GM18858 (cell line): ENCODE data around the gene PNPLA5.
"Not testable (repeated sequence)": the region's sequence is repeated elsewhere in the genome, so short reads cannot be mapped to it uniquely, and the experiment has no call there.

Experiments
- ATAC-seq: cut with Tn5 transposase; IDR thresholded peaks from one replicate; pipeline ENCODE4 v1.9.1; 2021; ENCODE audit not compliant: unreplicated experiment

PNPLA5 gene

DNA sequence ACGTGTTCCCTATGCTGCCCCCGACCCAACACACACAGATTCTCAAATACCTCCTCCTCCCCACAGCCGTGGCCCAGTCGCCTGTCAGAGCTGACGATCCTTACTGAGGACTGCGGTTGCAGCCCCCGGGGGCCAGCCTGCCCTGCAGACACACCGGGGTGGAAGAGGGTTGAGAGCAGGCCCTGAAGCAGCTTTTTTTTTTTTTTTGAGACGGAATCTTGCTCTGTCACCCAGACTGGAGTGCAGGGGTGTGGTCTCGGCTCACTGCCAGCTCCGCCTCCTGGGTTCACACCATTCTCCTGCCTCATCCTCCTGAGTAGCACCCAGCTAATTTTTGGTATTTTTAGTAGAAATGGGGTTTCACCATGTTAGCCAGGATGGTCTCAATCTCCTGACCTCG is 11.2 kb upstream of the PNPLA5 start:
- not testable (repeated sequence) for ATAC-seq

DNA sequence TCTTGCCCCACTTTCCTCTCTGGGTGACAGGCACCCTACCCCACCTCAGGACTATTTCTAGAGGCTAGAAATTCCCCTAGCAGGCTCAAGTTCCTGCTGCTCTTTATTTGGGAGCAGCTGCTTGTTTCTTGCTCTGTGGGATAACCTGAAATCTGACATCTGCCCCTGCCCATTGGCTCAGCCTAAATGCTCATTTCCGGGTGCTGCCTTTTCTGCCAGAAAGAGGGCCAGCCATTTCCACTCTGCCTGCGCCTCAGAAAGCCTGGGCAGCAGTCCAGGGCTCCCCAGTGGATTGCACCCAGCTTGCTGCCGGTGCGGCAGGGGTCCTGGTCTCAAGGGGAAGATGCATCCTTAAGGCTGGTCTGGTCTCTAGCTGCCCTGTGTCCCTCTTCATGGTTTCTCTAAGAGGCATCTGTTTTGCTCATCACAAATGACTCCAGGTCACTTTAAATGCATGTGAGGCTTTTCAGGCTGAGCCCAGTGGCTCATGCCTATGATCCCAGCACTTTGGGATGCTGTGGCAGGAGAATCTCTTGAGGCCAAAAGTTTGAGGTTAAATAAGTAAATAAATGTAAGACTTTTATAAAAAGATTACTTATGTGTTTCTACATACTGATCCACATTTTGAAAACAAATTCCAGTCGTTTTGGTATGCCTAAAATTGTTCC is 10.3 kb upstream of the PNPLA5 start:
- no peak for ATAC-seq

DNA sequence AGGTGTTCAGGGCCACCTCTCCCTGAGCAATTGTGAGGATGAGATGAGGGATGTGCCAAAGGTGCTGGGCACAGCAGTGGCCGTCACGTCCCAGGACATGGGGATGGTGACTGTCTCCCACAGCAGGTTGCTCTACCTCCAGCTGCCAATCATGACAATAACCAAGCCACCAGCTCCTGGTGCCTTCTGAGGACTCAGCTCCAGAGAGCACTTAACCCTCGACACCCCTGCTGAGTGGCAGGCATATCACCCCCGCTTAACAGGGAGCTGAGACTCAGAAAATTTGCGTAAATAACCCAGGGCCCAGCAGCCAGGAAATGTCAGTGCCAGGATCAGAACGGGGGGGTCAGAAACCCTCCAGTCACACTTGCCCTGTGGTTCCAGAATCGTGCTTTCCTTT is 8.4 kb upstream of the PNPLA5 start:
- ATAC-seq = no peak

DNA sequence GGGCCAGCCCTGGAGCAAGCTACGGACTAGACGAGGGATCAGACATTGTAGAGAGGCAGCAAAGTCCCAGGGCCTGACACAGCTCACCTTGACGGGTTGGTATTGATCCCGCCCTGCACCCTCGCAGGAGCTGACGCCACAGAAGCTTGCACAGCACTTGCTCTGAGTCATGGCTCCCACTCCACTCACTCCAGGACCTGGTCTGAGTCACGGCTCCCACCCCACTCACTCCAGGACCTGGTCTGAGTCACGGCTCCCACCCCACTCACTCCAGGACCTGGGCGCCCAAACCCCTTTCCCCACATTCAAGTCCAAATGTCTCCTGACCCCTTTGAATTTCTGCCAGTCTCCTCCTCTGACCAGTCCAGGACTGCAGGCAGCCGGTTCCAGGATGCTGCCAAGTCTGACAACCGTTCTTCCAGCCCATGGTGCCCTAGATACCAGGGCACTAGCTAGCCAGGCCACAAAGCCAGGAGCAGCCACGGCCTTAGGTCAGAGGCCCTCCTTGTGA is 6.0 kb upstream of the PNPLA5 start:
- no peak for ATAC-seq

DNA sequence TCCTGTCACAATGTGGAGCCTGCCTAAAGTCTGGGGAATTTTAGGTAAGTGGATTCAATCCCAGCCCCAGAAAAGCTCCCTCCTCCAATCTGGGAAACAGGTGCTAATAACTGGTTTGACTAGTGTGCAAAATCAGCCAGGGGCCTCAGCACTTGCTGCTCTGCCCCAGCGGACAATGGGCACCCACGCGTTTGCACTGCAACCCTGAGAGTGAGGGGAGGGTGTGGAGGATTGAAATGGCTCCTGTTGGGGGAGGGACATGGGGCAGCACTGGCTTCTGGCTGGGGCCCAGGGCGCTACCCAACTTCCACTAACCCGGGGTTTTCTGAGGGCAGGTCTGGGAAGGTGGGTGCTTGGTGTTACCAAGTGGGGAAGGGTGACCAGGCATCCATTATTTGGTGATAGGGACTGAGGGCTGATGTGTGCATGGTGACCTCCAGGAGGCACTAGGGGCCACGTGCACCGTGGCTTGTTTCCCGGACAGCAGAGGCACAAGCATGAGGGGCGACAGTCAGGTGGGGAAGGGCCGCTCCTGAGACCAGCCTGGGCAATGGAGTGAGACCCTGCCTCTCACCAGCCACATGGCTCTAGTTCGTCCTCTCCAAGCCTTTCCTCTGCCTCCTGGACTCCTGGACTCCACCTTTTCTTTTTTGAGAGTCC is 4.3 kb upstream of the PNPLA5 start:
- ATAC-seq = no peak

DNA sequence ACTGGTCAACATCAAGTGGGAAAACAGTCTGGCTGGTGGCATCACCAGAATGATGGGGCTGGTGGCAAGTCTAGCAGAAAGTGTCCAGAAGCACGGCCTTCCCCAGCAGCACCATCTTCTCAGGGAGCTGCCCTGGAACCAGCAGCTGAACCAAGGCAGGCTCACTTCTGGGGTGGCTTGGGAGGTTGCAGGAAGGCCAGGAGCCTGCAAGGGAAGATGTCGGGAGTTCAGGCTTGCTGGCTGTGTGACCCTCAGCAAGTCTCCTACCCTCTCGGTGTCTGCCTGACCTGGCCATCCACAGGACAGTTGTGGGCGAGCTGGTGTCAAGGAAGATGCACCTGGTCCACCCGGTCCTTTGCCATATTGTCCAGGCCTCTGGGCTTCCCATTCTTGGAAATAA is 2.3 kb upstream of the PNPLA5 start:
- no peak for ATAC-seq

DNA sequence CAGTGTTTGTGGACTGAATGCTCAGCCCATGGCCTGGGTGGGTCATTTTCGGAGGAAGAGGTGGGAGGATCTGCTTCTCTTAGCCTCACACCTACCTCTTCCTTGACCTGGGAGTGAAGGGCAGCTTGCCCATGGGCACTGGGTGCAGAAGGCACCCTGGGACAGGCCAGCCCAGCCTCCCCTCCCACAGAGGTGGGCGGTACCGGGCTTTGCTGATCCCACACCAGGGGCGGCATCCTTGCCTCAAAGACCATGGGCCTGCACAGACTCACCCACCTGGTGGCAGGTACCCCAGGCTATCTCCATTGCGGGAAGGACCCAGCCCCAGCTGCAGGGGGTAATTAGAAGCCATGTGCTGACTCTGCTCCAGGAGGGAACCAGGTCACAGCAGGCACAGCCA is 1.5 kb upstream of the PNPLA5 start:
- no peak for ATAC-seq

DNA sequence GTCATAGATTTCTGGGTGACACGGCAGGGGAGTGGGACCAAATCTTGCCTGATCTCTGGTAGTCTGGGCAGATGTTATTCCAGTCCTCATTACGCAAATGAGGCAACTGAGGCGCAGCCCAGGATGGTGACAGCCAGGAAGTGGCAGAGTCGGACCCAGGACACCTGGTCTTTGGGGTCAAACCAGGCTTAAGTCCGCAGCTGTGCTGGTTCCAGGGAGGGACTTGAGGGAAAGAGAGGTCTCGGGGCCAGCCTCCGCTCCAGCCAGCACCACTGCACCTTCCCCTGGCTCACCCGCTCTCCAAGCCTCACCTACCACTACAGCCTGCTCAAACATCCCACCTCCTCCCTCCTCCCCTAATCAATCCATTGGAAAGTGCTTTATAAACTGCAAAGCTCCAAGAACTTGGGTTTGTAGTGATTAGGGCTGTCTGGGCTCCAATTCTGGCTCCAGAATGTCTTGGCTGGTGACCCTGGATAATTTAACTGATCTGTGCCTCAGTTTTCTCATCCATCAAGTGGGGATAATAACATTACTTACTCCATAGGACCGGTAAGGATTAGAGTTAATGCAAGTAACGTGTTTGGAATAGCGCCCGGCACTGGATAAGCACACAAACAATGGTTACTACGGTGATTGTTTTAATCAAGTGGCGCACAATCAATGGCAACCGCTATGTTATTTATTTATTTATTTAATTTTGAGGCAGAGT is 526 bp upstream of the PNPLA5 start:
- ATAC-seq = no peak

DNA sequence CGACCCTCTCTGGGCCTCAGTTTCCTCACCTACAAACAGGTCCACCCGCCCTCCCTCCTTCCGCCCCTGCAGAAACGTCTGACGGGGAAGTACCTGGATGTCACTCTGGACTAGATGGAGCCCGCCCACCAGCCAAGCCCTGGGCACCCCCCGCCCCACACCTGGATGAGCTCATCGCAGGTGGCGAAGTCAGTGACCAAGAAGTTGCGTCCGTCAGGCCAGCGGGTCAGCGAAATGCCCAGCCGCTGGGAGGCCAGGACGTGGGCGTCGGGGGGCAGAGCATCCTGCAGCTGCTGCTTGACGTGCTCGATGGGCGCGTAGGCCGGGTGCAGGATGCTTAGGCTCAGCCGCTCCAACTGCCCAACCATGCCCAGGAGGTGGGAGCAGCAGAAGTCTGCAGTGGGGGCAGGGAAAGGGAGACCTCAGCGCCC is 897 bp downstream of the PNPLA5 start:
- no peak for ATAC-seq

DNA sequence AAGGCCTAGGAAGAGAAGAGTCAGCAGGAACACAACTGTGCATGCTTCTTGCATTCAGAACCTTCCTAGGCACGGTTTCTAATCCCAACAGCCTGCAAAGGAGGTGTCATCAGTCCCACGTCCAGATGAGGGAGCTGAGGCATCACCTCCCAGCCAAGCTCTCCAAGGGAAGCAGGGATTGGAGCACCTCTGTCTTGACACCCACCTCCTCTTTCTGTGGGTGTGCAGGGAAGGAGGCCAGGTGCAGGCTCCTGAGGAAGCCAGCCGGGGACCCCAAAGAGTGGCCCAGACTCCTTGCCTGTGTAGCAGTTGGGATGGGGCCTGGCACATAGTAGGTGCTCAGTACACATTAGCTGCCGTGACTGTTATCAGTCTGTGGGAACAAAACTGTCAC is 2.0 kb downstream of the PNPLA5 start:
- ATAC-seq = no peak

DNA sequence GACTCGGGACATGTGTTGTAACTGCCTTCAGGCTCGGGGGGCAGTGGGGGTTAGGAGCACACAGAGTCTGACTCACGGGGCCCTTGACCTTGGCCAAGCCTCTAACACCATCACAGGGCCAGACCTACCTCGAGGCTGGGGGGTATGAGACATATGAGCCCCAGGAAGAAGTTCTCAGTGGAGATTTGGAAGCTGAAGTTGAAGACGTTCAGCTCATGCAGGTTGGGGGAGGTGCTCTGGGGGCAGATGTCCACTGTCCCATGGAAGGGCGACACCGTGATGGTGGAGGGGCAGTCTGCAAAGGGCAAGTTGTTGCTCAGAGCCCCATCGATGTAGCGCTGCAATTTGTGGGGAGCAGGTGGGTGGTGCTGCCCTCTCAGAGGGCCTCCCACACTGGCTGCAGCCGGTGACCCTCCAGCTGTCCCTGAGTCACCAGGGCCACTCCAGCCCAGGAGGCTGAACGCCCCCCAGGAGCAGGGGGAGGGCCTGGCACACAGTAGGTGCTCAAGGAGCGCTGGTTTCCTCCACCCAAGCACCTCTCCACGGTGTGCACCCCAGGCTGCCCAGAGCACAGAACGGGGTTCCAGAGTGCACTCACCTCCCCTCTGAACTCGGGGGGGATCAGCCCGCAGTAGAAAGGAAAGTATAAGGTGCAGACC is 2.5 kb downstream of the PNPLA5 start:
- no peak for ATAC-seq

DNA sequence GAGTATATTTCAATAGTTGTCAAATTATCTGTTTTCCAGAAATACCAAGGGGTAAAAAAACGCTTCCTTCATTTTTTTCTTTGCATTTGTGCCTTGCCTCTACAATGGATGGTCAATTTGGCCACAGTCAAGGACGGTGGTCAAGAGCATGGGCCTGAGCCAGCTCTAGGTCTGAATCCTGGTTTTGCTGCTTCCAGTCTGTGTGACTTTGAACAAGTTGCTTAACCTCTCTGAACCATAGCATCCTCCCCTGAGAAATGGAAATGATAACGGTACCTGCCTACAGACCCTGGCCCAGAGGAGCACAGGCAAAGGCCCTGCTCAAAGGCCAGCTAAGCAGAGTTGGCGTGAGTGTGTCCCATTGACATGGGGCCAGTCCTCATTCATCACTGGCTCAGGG is 3.1 kb downstream of the PNPLA5 start:
- ATAC-seq = no peak

DNA sequence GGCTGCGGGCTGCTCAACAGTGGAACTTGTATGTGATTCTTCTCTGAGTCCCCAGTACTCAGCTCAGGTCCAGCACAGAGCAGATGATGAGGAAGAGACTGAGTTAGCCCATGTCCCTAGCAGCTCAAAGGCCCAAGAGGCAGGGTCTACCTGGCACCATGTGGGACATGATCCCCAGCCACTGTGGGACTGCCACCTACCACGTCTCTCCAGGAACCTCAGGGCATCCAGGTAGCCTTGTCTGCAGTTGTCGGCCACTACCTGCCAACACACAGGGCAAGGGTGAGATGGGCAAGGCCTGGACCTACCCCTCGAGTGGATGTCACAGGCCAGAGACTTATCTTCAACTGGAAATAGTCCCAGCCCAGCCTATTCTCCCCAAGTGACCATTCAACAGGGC is 4.4 kb downstream of the PNPLA5 start:
- no peak for ATAC-seq

DNA sequence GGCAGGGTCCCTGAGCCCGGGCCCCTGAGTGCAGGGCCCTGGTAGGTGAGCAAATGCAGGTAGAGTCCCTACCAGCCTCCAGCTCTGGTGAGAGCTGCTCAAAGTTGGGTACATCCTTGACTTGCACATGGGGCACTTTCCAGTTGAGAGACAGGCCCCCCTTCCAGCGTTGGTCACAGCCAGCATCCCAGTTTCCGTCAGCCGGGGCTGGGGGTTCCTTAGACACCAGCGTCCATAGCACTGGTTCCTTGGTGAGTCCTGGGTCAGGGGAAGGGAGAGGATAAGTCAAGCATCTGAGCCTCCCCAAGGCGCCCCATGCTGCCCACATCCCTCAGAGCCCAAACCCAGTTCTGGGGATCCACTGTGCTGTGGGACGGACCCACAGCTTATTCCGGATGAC is 5.6 kb downstream of the PNPLA5 start:
- no peak for ATAC-seq

DNA sequence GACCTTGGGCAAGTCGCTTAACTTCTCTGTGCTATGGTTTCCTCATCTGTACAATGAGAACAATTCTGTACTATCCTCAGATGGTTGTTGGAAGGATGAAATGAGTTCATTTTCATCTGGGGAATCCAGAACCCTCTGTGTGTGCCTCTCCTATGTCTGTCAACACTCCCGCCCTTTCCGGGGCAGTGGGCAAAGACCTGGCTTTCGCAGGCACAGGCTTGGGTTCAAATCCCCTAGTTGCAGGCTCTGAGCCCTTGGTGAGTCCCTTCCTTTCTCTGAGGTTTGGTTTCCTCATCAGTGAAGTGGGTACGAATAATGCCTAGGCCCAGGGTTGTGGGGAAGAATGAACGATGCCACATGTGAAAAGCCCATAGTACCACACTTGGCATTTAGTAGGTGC is 6.0 kb downstream of the PNPLA5 start:
- no peak for ATAC-seq

DNA sequence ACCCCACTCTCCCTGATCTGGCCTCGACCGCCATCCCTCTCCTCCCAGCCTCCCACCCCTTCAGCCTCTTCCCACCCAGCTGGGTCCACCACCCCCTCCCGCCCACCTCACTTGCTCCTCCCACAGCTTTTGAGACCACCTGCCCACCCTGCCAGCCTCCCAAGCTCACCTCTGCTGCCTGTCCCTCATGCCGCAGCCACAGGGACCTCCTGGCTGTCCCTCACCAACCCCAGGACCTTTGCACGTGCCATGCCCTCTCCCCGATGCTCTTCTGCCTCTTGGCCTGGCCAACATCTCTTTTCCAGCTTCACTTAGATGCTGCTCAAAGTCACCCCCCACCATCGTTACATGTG is 6.5 kb downstream of the PNPLA5 start:
- no peak for ATAC-seq

DNA sequence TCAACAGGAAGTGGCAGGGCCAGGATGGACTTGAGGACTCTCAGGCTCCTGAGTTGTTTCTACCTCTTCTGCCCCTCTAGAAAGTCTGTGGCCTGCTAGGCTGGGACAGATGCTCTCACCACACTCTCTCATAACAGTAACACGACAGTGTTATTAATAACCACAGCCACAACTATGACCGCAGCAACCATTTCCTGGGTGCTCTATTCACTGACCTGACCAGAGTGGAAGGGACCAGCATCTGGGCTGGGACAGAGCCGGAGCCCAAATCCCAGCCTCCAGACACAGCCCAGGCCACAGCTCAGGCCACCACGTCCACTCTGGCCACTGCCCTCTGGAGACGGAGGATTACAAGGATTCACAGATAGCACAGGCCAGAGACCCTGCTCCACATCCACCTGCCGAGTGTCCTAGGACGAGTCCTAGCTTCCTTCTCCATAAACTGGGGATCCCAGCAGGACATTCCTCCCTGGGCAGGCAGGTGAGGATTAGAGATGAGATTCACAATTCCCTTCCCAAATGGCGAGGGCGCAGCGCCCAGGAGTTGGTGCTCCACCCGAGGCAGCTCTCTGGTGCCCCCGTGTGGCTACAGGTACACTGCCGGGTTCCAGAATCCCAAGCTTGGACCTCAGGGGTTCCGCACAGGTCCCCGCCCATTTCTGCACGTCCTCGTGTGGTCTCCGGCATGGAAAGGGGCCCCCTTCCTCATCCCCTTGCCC is 7.1 kb downstream of the PNPLA5 start:
- ATAC-seq = peak; percentile 46

DNA sequence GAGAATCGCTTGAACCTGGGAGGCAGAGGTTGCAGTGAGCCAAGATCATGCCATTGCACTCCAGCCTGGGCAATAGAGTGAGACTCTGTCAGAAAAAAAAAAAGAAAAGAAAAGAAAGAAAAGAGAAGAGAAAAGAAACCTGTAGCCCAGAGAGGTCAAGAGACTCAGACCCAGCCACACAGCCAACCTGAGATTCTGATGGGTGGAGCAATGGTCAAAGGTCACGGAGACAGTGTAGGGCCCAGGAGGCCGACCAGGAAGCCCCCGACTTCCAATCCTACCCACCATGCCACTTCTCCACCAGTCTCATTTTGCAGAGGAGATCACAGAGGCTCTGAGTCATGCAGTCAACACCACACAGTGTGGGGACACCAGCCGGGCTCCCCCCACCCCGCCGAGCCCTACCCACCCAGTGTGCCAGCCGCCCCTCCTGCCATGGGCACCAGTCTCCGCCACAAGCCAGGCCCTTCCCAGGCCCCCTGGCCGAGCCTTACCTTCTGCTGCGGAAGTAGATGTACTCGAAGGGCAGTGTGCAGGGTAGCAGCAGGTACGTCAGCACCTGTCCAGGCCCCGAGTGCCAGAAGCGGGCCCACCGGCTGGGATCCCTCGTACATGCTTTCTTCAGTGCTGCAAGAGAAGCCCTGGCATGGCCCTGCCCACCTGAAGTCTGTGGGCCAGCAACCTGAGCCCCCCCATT is 7.9 kb downstream of the PNPLA5 start:
- ATAC-seq = no peak

DNA sequence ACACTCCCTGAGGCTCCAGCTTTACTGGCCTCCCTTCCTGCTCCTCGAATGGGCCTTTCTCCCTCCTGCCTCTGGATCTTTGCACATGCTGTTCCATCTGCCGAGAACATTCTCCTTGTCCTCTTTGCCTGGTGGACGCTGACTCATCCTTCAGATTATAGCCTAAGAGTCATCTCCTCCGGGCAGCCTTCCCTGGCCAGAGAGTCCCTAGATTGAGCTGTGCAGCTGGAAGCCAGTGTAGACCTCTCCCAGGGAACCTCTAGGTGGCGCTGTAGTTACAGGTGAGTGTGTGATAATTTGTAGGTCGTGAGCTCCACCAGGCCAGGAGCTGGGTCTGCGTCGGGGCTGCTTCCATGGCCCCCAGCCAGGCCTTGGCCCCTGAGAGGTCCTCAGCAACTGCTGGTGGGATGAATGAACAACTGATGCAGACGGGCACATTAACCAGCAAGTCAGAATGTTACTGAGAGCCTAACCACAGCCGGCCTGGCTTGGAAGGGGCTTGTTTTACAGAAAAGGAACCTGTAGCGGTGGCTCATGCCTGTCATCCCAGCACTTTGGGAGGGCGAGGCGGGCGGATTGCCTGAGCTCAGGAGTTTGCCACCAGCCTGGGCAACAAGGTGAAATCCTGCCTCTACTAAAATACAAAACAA is 8.7 kb downstream of the PNPLA5 start:
- no peak for ATAC-seq
